HG02763 (cell line): ENCODE measurements around the gene TECTB.

Experiments
- ATAC-seq: cut with Tn5 transposase; IDR thresholded peaks from one replicate; pipeline ENCODE4 v1.9.1; 2021; ENCODE audit warnings: mild to moderate bottlenecking, moderate library complexity; ENCODE audit not compliant: unreplicated experiment

TECTB gene

DNA sequence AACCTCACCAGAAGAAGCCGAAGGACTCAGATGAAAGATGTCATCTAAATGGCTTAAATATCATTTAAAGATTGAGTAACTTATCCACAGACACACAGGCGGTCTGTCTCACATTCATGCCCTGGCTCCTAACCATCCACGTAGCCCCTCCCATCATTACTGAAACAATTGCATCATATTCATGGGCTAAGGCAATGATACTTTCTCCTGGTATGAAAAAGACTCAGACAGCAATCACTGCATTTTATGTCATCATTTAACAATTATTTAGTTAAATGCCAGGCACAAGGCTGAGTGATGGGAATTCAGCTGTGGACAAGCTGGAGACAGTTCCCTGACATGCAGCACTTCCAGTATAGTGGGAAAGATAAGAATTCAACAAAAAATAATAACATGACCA, 11.2 kb upstream of the TECTB start:
- ATAC-seq = no peak

- no peak for ATAC-seq
These were observed 8.4 kb upstream of the TECTB start for GRCh38 chr10:112274831-112275230.

DNA sequence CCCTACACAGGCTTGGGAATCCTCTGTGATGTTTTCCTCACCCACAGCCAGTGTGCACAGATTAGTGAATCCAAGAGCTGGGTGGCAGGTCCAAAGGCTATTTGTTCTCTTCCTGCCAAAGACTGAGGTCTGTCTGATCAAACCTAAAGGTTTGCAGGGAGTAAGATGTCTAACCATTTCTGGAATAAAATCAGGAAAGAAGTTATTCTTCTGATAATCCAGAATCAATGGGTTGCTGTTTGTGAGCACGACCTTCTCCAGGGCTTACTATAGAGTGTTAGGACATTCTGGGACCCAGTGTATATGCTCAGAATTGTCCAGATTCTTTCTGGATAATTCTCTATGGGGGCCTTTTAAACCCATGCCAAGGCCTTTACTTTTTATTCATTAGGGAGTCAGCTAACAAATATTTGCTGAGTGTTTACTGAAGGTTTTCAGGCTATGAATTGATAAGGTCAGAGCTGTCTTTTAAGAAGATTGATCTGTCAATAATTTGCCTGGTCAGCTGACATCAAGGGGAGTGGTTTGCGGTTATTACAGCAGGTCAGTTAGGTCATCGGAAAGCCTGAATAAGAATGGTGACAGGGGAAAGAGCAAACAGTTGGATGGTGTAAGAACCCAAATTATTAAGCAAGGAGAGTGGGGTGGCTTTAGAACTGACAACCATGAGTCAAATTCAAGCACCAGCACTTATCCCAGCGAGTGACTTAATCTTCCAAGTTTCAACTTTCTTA, 7.5 kb upstream of the TECTB start:
- no peak for ATAC-seq

GRCh38 chr10:112278871-112279270, 4.3 kb upstream of the TECTB start:
- ATAC-seq = no peak

DNA sequence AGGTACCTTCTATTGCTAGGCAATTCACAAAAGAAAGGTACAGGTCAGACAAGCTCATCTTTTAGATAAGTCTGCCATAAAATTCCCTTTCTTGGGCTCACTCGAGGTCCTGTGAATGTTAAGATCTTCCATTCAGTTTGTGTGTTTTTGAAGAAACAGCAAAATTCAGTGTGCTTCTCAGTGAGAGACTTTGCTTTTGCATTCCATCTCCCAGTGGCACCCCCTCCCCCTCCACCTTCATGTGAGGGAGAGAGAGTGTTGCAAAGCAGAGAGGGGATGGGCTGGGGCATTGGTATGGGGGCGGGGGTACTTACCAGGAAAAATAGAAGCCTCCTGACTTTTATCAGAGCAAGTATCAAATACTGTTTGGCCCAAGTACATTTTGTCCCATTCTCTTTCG, 3.8 kb upstream of the TECTB start:
- no peak for ATAC-seq

GRCh38 chr10:112280205-112280921, 2.8 kb upstream of the TECTB start:
- no peak for ATAC-seq

- ATAC-seq = no peak
These were observed 1.1 kb upstream of the TECTB start for GRCh38 chr10:112282086-112282485.

DNA sequence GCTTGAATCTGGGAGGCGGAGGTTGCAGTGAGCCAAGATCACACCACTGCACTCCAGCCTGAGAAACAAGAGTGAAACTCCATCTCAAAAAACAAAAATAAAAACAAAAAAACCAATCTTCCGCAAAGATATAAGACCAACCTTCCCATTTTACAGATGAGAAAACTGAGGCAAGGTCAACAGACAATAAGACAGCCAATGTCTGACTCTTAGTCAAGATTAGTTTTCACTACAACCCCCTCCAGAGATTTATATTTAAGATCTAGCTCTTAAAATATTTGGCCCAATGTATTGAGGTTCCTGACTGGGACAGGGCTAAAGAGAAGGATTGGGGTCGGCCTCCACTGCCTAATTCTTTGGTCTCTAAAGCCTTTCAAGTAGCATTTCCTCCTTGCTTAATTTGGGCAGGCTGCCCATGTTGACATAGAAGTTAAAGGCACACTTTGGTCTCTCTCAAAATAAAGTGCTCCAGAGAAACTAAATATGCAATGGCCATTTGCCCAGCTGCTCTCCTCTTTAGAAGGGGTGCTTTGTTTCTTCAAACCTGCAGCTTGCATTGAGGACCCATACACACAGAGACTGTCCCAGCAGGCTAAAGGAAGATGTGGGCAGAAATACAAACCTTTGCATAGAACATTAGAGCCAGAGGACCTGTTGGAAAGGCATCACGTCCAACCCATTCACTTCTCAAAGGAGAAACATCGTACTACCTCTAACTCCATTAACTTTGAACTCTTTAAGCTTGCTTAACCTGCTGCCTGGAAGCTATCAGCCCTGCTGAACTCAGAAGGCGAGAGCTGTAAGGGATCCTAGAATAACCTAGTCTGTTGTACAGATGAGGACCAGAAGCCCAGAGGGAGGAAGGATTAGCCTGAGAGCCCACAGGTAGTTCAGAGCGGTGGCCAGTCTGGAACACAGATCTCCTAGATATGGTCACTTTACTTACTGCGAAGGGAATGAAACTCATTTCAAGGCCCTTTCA, 3.9 kb downstream of the TECTB start:
- ATAC-seq = no peak

DNA sequence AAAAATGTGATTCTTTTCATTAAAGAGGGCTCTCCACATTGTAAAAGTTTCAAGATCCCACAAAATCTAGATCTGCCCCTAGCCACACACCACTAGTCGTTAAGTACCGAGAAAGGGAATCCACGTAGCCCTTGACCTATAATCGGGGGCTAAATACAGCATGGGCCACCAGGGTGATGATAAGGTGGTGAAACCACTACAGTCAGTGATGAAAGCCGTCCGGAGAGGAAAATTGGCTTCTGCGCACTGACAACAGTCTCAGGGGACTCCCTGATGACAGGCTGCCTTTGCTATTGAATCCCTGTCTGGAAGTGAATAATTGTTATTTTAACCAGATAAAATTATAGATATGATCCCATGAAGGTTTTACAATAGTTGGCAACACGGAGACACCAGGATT, 4.6 kb downstream of the TECTB start:
- ATAC-seq = no peak

DNA sequence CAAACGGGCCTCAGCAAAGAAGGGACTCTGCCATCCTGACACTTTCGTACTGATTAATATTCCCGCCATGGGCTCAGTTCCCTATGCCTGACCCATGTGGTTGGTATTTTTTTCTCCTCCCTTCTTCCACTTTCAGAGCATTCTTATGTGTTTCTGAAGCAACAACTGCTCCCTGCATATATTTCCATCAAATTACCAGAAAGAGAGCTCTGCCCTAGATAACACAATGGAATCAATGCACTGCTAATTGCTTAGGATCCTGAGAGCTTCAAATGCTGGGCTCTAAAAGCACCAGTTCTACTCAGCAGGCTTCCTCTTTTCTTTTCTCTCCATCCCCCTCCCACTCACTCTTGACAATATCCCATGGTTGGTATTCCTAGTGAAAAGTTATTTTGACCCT, 5.3 kb downstream of the TECTB start:
- no peak for ATAC-seq

DNA sequence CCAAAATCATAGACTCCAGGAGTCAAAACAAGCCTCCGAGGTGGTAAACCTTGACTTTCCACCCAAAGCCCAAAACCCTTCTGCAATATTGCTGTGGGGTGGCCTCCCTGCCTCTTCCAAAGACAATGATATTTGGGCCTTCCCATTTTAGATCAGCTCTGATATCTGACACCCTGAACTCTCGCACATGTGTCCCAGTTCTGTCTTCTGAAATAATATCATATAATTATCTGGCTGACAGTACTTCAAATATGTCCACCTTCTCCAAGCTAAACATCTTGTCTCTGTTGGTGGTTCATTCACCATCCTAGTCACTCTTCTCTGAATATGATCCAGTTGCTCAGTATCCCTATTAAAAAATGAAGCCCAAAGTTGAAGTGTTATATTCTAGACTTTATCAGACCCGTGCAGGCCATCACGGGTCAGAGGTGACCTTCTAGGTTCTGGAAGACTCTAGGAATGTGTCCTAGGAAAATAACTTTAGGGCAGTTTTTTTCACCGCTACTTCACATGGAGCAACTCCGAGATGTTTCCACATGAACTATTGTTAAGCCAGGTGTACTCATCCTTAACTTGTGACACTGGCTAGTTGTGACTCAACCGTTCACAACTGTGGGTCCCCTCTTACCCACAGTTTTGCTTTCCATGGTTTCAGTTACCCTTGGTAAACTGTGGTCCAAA, 6.3 kb downstream of the TECTB start:
- ATAC-seq = no peak

DNA sequence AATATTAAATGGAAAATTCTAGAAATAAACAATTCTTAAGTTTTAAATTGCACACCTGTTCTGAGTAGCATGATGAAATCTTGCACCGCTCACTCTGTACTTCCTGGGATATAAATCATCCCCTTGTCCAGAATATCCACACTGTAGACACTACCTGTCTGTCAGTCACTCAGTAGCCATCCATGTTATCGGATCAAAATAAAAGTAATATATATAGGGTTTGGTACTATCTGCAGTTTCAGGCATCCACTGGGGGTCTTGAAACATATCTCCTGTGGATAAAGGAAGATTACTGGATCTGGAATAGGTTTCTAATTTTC, 6.8 kb downstream of the TECTB start:
- no peak for ATAC-seq

GRCh38 chr10:112294169-112294568, 11.0 kb downstream of the TECTB start:
- ATAC-seq = no peak

DNA sequence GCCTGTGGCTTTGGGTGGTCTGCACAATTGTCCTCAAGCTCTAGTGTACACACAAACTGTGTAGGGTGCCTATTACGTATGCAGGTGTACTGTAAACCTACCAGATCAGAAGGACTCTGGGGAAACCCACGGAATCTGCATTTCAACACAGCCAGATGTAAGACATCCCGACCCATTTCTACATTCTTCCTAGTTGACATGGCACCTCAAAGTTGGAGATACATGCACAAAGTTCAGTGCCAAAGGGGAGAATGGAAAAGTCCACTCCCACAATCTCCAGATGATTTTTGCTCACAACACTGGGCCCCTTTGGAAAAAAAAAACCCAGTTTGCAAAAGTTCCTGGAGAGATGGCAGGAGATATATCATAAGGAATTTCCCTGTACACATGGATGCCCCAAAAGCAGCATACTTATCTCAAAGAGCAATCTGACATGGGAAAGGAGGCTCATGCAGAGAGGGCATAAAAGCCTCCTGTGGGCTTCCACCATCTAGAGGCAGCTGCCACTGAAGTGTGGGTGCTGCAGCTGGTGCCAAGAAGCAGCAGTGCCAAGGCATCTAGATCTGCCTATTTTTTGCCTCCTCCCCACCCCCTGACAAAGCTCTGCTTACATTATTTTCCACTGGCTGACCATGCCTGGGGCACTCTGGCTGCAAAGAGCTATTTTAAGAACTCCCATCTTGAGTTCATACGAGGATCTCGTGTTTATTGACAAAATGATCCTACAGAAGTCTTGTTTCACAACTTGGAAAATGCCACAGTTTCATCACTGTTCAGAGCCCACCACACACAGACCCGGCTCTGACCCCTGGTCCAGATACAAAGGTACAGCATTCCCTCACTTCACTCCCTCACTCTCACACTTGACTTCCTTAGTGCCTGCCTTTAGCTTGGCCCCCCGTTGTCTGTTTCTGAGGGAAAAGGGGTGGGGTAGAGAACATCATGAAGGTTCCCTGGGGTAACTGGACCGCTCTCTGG, 12.9 kb downstream of the TECTB start:
- ATAC-seq = no peak

DNA sequence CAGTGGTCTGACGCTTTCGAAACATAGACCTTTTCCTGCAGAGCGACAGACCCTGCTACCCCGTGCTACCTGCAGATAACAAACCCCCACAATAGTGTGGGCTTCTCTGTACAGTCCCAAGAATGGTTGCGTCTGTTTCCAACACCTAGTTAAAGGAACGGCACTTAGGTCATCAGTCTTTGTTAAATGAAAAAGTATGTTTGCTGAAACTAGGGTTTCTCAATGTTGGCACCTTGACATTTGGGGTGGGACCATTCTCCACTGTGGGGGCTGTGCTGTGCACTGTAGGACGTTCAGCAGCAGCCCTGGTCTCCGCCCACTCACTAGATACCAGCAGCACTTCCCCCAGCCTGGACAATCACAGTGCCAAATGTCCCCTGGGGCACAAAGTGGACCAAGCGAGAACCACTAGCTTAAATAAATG, 13.7 kb downstream of the TECTB start:
- no peak for ATAC-seq

GRCh38 chr10:112298581-112298980, 15.4 kb downstream of the TECTB start:
- no peak for ATAC-seq

DNA sequence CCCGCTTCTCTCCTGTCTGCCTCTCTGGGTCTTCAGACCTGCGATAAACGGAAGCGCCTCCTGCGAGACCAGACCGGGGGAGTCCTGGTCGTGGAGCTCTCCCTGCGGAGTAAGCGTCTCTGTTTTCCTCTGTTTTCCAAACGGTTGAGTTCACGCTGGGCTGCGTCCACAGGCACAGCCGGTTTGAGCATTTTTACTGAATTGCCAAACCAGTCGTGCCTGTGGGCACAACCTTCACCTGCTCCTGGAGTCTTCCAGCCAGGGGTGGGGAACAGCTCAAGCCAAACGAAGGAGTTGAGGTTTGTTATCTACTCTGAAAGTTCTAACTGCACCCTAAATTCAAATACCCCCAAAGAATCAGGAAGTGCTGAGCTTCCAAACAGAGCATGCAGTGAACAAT, 16.3 kb downstream of the TECTB start:
- ATAC-seq = no peak

- ATAC-seq = no peak
These were observed 19.1 kb downstream of the TECTB start for GRCh38 chr10:112302335-112302734.

DNA sequence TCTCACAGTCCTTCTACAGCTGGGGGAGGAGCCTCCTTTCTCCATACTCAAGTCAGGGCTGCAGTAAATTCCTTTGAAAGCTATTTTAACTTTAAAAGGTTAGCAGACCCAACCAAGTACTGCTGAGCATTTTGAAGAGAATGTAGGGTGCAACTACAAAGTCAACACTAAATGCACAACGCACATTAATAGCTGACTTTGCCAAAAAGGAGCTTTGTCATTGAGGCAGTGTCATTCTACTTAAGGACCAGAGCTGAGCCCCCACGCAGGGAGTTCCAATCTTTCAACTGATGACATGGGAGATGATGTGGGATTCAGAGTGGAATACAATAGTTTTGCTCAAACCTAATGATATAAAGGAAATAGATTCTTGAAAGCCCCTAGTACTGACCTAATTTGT, 20.3 kb downstream of the TECTB start:
- ATAC-seq = no peak
